ENCODE results near the gene PDE6H.

GRCh38 chr12:14961466-14962152 is 11.2 kb upstream of the PDE6H start, which contains the start of gene ARHGDIB:
- TF ChIP-seq CTCF (IDR thresholded peaks at IDR 0.05; ENCODE audit: poor library complexity): no peak
- TF ChIP-seq EZH2 (IDR thresholded peaks at IDR 0.05; ENCODE audit: borderline replicate concordance): no peak
- TF ChIP-seq EZH2phosphoT487 (IDR thresholded peaks at IDR 0.05; ENCODE audit: low read depth, severe bottlenecking, unreplicated experiment): no peak

Measured in hepatocyte (in vitro differentiated cells).